B cell (primary cell): Measurements from ENCODE around the gene ETFRF1. TPM values are rescaled to one million over a fixed set of nuclear protein-coding genes. Genes with fewer than 3 reads are reported as not detected.

Source experiments
- ATAC-seq: fragments of 200-7000 bp; cut with Tn5 transposase; one replicate; pipeline ENCODE4 v1.10.0; 2021; ENCODE audit warnings: low read depth, mild to moderate bottlenecking, moderate number of reproducible peaks, moderate library complexity
- CTCF ChIA-PET: fragments of 350-600 bp; sonication (Branson Sonifier 250); formaldehyde crosslinking; loops from one replicate; lab custom pipeline; 2021; ENCODE audit warnings: antibody characterized with exemption, inconsistent platforms; lab: Charles Lee
- POLR2A ChIA-PET: fragments of 350-600 bp; sonication (Branson Sonifier 250); formaldehyde crosslinking; loops from one replicate; lab custom pipeline; 2021; ENCODE audit warnings: antibody characterized with exemption; lab: Charles Lee
- DNase-seq: peaks from one replicate; pipeline ENCODE4 v3.0.0; 2013
- H2AFZ ChIP-seq: 2 replicates; pipeline ENCODE4 v1.6.1; 2012; ENCODE audit warnings: mild to moderate bottlenecking, low read depth, low read length; ENCODE audit not compliant: insufficient read depth, poor library complexity, severe bottlenecking
- H3K27ac ChIP-seq, 2 donors: 1 replicate in 1 of 2; 2 replicates in 1 of 2; pipeline ENCODE4 v1.5.1; 2012 to 2013; ENCODE audit warnings: low read length in 2 of 2, mild to moderate bottlenecking in 2 of 2, moderate library complexity in 1 of 2
- H3K27me3 ChIP-seq, 4 experiments: fragments of 200-600 bp in 1 of 4; sonication (generic) in 1 of 4; replicated peaks in 1 of 4; 1 replicate in 2 of 4; 2 replicates in 2 of 4; pipeline versions ENCODE4 v1.6.1 to v1.7.0; 2013 to 2016; ENCODE audit warnings: low read length in 3 of 4, mild to moderate bottlenecking in 2 of 4, mixed read lengths in 1 of 4, moderate library complexity in 1 of 4; ENCODE audit not compliant: insufficient read depth in 4 of 4, control insufficient read depth in 3 of 4; ENCODE audit errors: control extremely low read depth in 1 of 4
- H3K36me3 ChIP-seq, 2 experiments: replicated peaks in 1 of 2; 1 replicate in 1 of 2; 2 replicates in 1 of 2; pipeline versions ENCODE4 v1.6.1 to v1.7.1; 2013; ENCODE audit warnings: low read length in 1 of 2; ENCODE audit not compliant: insufficient read depth in 2 of 2, control insufficient read depth in 1 of 2; ENCODE audit errors: control extremely low read depth in 1 of 2, extremely low read depth in 1 of 2
- H3K4me1 ChIP-seq, 2 donors: fragments of 200-600 bp in 1 of 2; sonication (generic) in 1 of 2; 1 replicate in 1 of 2; 2 replicates in 1 of 2; pipeline versions ENCODE4 v1.5.1 to v1.6.1; 2013 to 2017; ENCODE audit warnings: low read length in 2 of 2; ENCODE audit not compliant: control insufficient read depth in 2 of 2, insufficient read depth in 2 of 2
- H3K4me2 ChIP-seq: replicated peaks from 2 replicates; pipeline ENCODE3; 2012; ENCODE audit warnings: mild to moderate bottlenecking, low read depth, low read length; ENCODE audit not compliant: poor library complexity, severe bottlenecking
- H3K4me3 ChIP-seq, 5 experiments: fragments of 200-600 bp in 1 of 5; sonication (generic) in 1 of 5; 1 replicate in 3 of 5; 2 replicates in 2 of 5; pipeline versions ENCODE4 v1.5.1 to v1.7.0; 2011 to 2016; ENCODE audit warnings: low read length in 4 of 5, mild to moderate bottlenecking in 4 of 5, low read depth in 2 of 5, control low read depth in 1 of 5, moderate library complexity in 1 of 5; ENCODE audit not compliant: insufficient read depth in 1 of 5; ENCODE audit errors: control extremely low read depth in 1 of 5, extremely low read depth in 1 of 5
- H3K79me2 ChIP-seq: fragments of 200-600 bp; sonication (generic); one replicate; pipeline ENCODE4 v1.6.0; 2016; ENCODE audit warnings: low read length; ENCODE audit not compliant: control insufficient read depth, insufficient read depth
- H3K9ac ChIP-seq: fragments of 200-600 bp; sonication (generic); 2 replicates; pipeline ENCODE4 v1.6.1; 2017; ENCODE audit warnings: mild to moderate bottlenecking, low read length, moderate library complexity
- H3K9me3 ChIP-seq, 3 donors: one replicate each; pipeline versions ENCODE4 v1.6.1 to v1.7.1; 2013; ENCODE audit warnings: low read length in 2 of 3; ENCODE audit not compliant: control insufficient read depth in 2 of 3, insufficient read depth in 1 of 3; ENCODE audit errors: control extremely low read depth in 1 of 3
- H4K20me1 ChIP-seq: 2 replicates; pipeline ENCODE4 v1.6.0; 2012; ENCODE audit warnings: mild to moderate bottlenecking, low read length; ENCODE audit not compliant: insufficient read depth, control insufficient read depth, poor library complexity, severe bottlenecking
- H3K27ac Mint-ChIP-seq: one replicate; pipeline ENCODE4 v1.8.0; 2021; ENCODE audit warnings: mixed read lengths
- H3K27me3 Mint-ChIP-seq: one replicate; pipeline ENCODE4 v1.8.0; 2021; ENCODE audit warnings: mixed read lengths
- H3K4me1 Mint-ChIP-seq: one replicate; pipeline ENCODE4 v1.8.0; 2021; ENCODE audit warnings: mixed read lengths
- H3K4me3 Mint-ChIP-seq: one replicate; pipeline ENCODE4 v1.8.0; 2021; ENCODE audit warnings: mixed read lengths
- H3K9me3 Mint-ChIP-seq: one replicate; pipeline ENCODE4 v1.8.0; 2022; ENCODE audit warnings: mixed read lengths; ENCODE audit not compliant: insufficient read depth
- EZH2 ChIP-seq: IDR thresholded peaks from 2 replicates; pipeline ENCODE4 v1.6.1; 2012; ENCODE audit warnings: borderline replicate concordance, low read depth, mild to moderate bottlenecking, moderate library complexity, low read length; ENCODE audit not compliant: insufficient read depth, poor library complexity, severe bottlenecking
- WGBS: methylation state at CpG from one replicate; pipeline ENCODE4 v1.1.5; 2013; ENCODE audit warnings: missing lambda C conversion rate; ENCODE audit not compliant: insufficient coverage; 5-methylcytosine and 5-hydroxymethylcytosine counted together
- intact Hi-C: fragments of 100-400 bp; cut with micrococcal nuclease; formaldehyde crosslinking; loops from one replicate; pipeline ENCODE4 v1.10.0; 2022
- polyA plus RNA-seq: library from polyadenylated mRNA; depleted of rRNA; stranded (reverse); fragments of >200 nt; gene quantifications from 2 replicates; pipeline ENCODE4 v1.2.3, GENCODE V29; 2012
- total RNA-seq, 2 donors: library from RNA; stranded (reverse); fragments of 120-200 nt in 1 of 2; gene quantifications; 1 replicate in 1 of 2; 2 replicates in 1 of 2; pipeline versions ENCODE4 v1.2.3 to v1.2.4, GENCODE V29; 2013 to 2022
- TF ChIP-seq, protein P1 (sequence below): fragments of 200-600 bp; IDR thresholded peaks from one replicate; pipeline ENCODE4 v1.8.0; 2022; ENCODE audit warnings: antibody characterized with exemption, mild to moderate bottlenecking

ETFRF1 gene
- total and polyA plus RNA-seq, 2 donors (not counting 1 experiment from before 2014, with no cell fraction given) = 17.9 to 26.1 TPM

DNA sequence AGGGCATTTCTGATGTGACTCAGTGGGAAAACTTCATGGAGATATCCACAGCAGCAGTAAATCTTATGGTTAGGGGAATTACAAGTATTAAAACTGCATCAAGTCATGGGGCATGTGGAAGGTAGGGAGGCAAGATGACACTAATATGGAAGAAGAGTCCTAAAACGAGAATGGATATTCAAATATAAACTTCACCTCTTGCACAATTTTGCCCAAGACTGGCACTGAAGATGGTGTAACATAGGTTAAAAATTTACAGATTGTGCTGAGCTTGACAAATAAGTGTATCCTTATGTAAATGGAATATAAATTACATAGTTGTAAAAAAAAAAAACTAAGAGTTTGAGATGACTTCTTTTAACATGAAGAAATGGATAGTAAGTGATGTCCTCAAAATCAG, 12.8 kb downstream of the ETFRF1 start:
- H3K4me3 Mint-ChIP-seq = no peak overlapping the region
- H3K27me3 Mint-ChIP-seq = no peaks in the 10 kb centered on the region
- TF ChIP-seq EZH2 = no peak
- TF ChIP-seq, protein P1, sequence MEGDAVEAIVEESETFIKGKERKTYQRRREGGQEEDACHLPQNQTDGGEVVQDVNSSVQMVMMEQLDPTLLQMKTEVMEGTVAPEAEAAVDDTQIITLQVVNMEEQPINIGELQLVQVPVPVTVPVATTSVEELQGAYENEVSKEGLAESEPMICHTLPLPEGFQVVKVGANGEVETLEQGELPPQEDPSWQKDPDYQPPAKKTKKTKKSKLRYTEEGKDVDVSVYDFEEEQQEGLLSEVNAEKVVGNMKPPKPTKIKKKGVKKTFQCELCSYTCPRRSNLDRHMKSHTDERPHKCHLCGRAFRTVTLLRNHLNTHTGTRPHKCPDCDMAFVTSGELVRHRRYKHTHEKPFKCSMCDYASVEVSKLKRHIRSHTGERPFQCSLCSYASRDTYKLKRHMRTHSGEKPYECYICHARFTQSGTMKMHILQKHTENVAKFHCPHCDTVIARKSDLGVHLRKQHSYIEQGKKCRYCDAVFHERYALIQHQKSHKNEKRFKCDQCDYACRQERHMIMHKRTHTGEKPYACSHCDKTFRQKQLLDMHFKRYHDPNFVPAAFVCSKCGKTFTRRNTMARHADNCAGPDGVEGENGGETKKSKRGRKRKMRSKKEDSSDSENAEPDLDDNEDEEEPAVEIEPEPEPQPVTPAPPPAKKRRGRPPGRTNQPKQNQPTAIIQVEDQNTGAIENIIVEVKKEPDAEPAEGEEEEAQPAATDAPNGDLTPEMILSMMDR = no peak
- no peak for DNase-seq
- Histone ChIP-seq H3K4me2 (no peak overlapping the region), H4K20me1 (no peaks in the 10 kb centered on the region), H3K79me2 (no peaks in the 10 kb centered on the region), H3K4me1 (no peaks in the 10 kb centered on the region), H3K9me3 (no peaks in the 10 kb centered on the region), H3K9ac (no peak overlapping the region), H3K36me3 (peaks cover 0 to 37% of the 10 kb centered on the region in 2 experiments), H3K4me3 (no peak overlapping the region), H3K27ac (no peak overlapping the region), H2AFZ (no peak overlapping the region), H3K27me3 (no peaks in the 10 kb centered on the region)
- CTCF ChIA-PET = interaction anchor here (1.0 to 1.8 kb wide), 4 partner anchors 14 to 216 kb away, joined by 3 to 5 read pairs (median 4); no protein-coding TSS in a partner anchor
- no CpG with 5 or more reads among the region's 1 CpG for WGBS
- ATAC-seq = no peak
- POLR2A ChIA-PET = no interaction called here
- intact Hi-C loops = no loop called here
- H3K9me3 Mint-ChIP-seq = no peaks in the 10 kb centered on the region
- no peaks in the 10 kb centered on the region for H3K4me1 Mint-ChIP-seq
- no peak overlapping the region for H3K27ac Mint-ChIP-seq

DNA sequence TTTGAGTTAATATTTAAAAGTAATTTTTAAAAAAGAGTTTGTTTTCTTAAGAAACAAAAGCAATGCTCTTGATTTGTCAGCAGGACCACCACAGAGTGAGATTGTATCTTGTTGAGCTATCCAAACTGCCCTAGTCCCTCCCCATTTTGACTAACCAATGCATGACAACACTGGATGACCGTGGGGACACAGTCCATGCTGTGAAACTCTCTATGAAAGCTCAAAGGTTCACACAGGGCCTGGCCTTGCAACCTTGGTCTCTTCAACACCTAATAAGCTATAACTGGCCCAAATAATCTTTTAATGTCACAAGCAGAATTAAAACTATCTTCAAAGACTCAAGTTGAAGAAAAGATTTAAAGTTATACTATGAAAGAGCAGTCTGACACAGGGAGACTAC, 13.5 kb downstream of the ETFRF1 start:
- WGBS = no CpG with 5 or more reads among the region's 1 CpG
- H4K20me1 ChIP-seq = no peaks in the 10 kb centered on the region
- H3K79me2 ChIP-seq = no peaks in the 10 kb centered on the region
- no peak overlapping the region for H3K4me3 ChIP-seq
- Mint-ChIP-seq H3K27ac (no peak overlapping the region), H3K27me3 (no peaks in the 10 kb centered on the region), H3K4me1 (no peaks in the 10 kb centered on the region), H3K9me3 (no peaks in the 10 kb centered on the region), H3K4me3 (no peak overlapping the region)
- no peak overlapping the region for H2AFZ ChIP-seq
- TF ChIP-seq, protein P1 = no peak
- no peak for TF ChIP-seq EZH2
- no peak overlapping the region for H3K4me2 ChIP-seq
- H3K4me1 ChIP-seq = no peaks in the 10 kb centered on the region
- intact Hi-C loops = no loop called here
- H3K27me3 ChIP-seq = no peaks in the 10 kb centered on the region
- no peak for ATAC-seq
- ChIA-PET POLR2A (no interaction called here), CTCF (interaction anchor here (1.0 to 1.8 kb wide), 4 partner anchors 14 to 217 kb away, joined by 3 to 5 read pairs (median 4); no protein-coding TSS in a partner anchor)
- no peak for DNase-seq
- peaks cover 0 to 34% of the 10 kb centered on the region in 2 experiments for H3K36me3 ChIP-seq
- H3K27ac ChIP-seq = no peak overlapping the region
- H3K9ac ChIP-seq = no peak overlapping the region
- no peaks in the 10 kb centered on the region for H3K9me3 ChIP-seq
